K562 (cell line): Measurements from ENCODE around the gene RNH1. TPM values are rescaled to one million over a fixed set of nuclear protein-coding genes. Genes with fewer than 3 reads are reported as not detected.

Experiments
- BMI1 ChIP-seq: fragments of 150-350 bp; IDR thresholded peaks from 2 replicates; pipeline ENCODE4 v1.6.1; 2014; ENCODE audit warnings: low read length
- CREB3L1 ChIP-seq: fragments of 450-650 bp; IDR thresholded peaks from 2 replicates; pipeline ENCODE4 v1.6.1; 2014; ENCODE audit warnings: low read depth, mild to moderate bottlenecking, moderate library complexity, borderline replicate concordance
- MBD2 ChIP-seq: sonication (generic); IDR thresholded peaks from 2 replicates; pipeline ENCODE4 v1.6.1; 2016; ENCODE audit warnings: low read depth, borderline replicate concordance
- MTA1 ChIP-seq: fragments of 450-650 bp; IDR thresholded peaks from 2 replicates; pipeline ENCODE4 v1.6.1; 2017; ENCODE audit warnings: borderline replicate concordance
- NFIX ChIP-seq: fragments of 250-450 bp; sonication (Bioruptor Pico); IDR thresholded peaks from 2 replicates; pipeline ENCODE4 v1.4.0; 2020; ENCODE audit warnings: low read depth, mild to moderate bottlenecking, moderate library complexity
- RBM17 ChIP-seq: fragments of 200-400 bp; formaldehyde crosslinking; IDR thresholded peaks from 2 replicates; pipeline ENCODE4 v1.6.1; 2017; ENCODE audit warnings: low read depth, mild to moderate bottlenecking, low read length, borderline replicate concordance
- SOX6 ChIP-seq: fragments of 450-650 bp; IDR thresholded peaks from 2 replicates; pipeline ENCODE4 v1.6.1; 2014; ENCODE audit warnings: mild to moderate bottlenecking
- ZBTB33 ChIP-seq: sonication (generic); formaldehyde crosslinking; IDR thresholded peaks from 2 replicates; pipeline ENCODE4 v1.8.1; 2023; ENCODE audit warnings: mild to moderate bottlenecking, missing genetic modification reagents
- ZBTB9 ChIP-seq: fragments of 450-650 bp; formaldehyde crosslinking; IDR thresholded peaks from 2 replicates; pipeline ENCODE4 v1.4.0; 2020; ENCODE audit warnings: mild to moderate bottlenecking, moderate library complexity
- ZFP30 ChIP-seq: fragments of 250-450 bp; sonication (Bioruptor Pico); IDR thresholded peaks from 2 replicates; pipeline ENCODE4 v1.8.0; 2022; ENCODE audit warnings: moderate library complexity, mild to moderate bottlenecking, inconsistent platforms, borderline replicate concordance
- ZHX1 ChIP-seq: fragments of 150-350 bp; conservative IDR thresholded peaks from 2 replicates; pipeline ENCODE4 v1.6.1; 2014; ENCODE audit warnings: low read length
- ZNF3 ChIP-seq: fragments of 250-450 bp; sonication (Bioruptor Pico); IDR thresholded peaks from 2 replicates; pipeline ENCODE4 v1.5.0; 2021; ENCODE audit warnings: mild to moderate bottlenecking, moderate library complexity
- ZNF57 ChIP-seq: fragments of 450-650 bp; formaldehyde crosslinking; IDR thresholded peaks from 2 replicates; pipeline ENCODE4 v1.4.0; 2020; ENCODE audit warnings: mild to moderate bottlenecking, moderate library complexity
- ZNF644 ChIP-seq: fragments of 200-800 bp; sonication (Bioruptor generic); IDR thresholded peaks from 2 replicates; pipeline ENCODE4 v1.6.1; 2016; ENCODE audit warnings: low read depth, missing genetic modification characterization, missing compliant biosample characterization
- polyA plus RNA-seq, 8 experiments: library from polyadenylated mRNA; depleted of rRNA in 4 of 8; stranded (reverse) in 5 of 8; unstranded in 3 of 8; fragments of >200 nt; fragmentation: Nextera tagmentation in 2 of 8; fragmentation: Illumina TruSeq in 1 of 8; extraction: Ambion mirVana in 2 of 8; extraction: Trizol in 1 of 8; gene quantifications; 2 replicates each; pipeline versions ENCODE4 v1.2.1 to v1.2.3, GENCODE V29; 2011 to 2014; ENCODE audit warnings: inconsistent platforms in 1 of 8, missing spikeins in 1 of 8
- total RNA-seq, 7 experiments: library from RNA; depleted of rRNA in 6 of 7; stranded (reverse); fragments of >200 nt in 6 of 7; fragmentation: Illumina TruSeq in 2 of 7; extraction: Trizol in 2 of 7; gene quantifications; 2 replicates each; pipeline versions ENCODE4 v1.2.1 to v1.2.3, GENCODE V29; 2011 to 2021; ENCODE audit warnings: low replicate concordance in 1 of 7
- TF ChIP-seq, protein P1 (sequence below): fragments of 250-450 bp; sonication (Bioruptor Pico); IDR thresholded peaks from 2 replicates; pipeline ENCODE4 v1.4.0; 2020; ENCODE audit warnings: mild to moderate bottlenecking, moderate library complexity
- TF ChIP-seq, protein P2 (sequence below): sonication (generic); formaldehyde crosslinking; IDR thresholded peaks from 2 replicates; pipeline ENCODE4 v1.8.0; 2022; ENCODE audit warnings: mild to moderate bottlenecking, missing genetic modification reagents

RNH1 gene
- total and polyA plus RNA-seq, 9 of the 15 experiments (the other 6 are each of a cell fraction or from before 2014, with no cell fraction given) = 2.5 to 160 (median 44.3) TPM

GRCh38 chr11:474914-475506 lies 32.0 kb downstream of the RNH1 start (continued):
- TF ChIP-seq, protein P1, sequence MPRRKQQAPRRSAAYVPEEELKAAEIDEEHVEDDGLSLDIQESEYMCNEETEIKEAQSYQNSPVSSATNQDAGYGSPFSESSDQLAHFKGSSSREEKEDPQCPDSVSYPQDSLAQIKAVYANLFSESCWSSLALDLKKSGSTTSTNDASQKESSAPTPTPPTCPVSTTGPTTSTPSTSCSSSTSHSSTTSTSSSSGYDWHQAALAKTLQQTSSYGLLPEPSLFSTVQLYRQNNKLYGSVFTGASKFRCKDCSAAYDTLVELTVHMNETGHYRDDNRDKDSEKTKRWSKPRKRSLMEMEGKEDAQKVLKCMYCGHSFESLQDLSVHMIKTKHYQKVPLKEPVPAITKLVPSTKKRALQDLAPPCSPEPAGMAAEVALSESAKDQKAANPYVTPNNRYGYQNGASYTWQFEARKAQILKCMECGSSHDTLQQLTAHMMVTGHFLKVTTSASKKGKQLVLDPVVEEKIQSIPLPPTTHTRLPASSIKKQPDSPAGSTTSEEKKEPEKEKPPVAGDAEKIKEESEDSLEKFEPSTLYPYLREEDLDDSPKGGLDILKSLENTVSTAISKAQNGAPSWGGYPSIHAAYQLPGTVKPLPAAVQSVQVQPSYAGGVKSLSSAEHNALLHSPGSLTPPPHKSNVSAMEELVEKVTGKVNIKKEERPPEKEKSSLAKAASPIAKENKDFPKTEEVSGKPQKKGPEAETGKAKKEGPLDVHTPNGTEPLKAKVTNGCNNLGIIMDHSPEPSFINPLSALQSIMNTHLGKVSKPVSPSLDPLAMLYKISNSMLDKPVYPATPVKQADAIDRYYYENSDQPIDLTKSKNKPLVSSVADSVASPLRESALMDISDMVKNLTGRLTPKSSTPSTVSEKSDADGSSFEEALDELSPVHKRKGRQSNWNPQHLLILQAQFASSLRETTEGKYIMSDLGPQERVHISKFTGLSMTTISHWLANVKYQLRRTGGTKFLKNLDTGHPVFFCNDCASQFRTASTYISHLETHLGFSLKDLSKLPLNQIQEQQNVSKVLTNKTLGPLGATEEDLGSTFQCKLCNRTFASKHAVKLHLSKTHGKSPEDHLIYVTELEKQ = no peak
- TF ChIP-seq BMI1 = no peak
- no peak for TF ChIP-seq ZNF57 (CRISPR knock-in tag)
- no peak for TF ChIP-seq ZBTB33
- no peak for TF ChIP-seq ZBTB9 (CRISPR knock-in tag)
- no peak for TF ChIP-seq SOX6
- TF ChIP-seq ZHX1 = no peak
- TF ChIP-seq NFIX (CRISPR knock-in tag) = peak; percentile 65
- TF ChIP-seq, protein P2, sequence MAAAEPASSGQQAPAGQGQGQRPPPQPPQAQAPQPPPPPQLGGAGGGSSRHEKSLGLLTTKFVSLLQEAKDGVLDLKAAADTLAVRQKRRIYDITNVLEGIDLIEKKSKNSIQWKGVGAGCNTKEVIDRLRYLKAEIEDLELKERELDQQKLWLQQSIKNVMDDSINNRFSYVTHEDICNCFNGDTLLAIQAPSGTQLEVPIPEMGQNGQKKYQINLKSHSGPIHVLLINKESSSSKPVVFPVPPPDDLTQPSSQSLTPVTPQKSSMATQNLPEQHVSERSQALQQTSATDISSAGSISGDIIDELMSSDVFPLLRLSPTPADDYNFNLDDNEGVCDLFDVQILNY = no peak
- TF ChIP-seq ZNF644 (tag) = no peak
- TF ChIP-seq RBM17 = no peak
- TF ChIP-seq MBD2 = no peak
- 0 out of 2 replicates have a peak, but pooled peaks have one; percentile 75 for TF ChIP-seq ZFP30
- no peak for TF ChIP-seq CREB3L1
- peak; percentile 61 for TF ChIP-seq ZNF3 (CRISPR knock-in tag)
- TF ChIP-seq MTA1 = no peak
